ENCODE results near the gene IL27RA. TPM values are rescaled to one million over a fixed set of nuclear protein-coding genes. Genes with fewer than 3 reads are reported as not detected.
"Not testable (repeated sequence)": the region's sequence is repeated elsewhere in the genome, so short reads cannot be mapped to it uniquely, and the experiment has no call there.

Gene IL27RA
- total RNA-seq, 1 experiment from 2014 or later: 2.7 TPM

- no peaks in the 10 kb centered on the region for H3K9me3 Mint-ChIP-seq (ENCODE audit: unreplicated experiment)
- POLR2A ChIA-PET: interaction anchor here (1.5 kb wide), 1 partner anchor 21 kb away, joined by 4 read pairs; no protein-coding TSS in a partner anchor
- H3K36me3 Mint-ChIP-seq (ENCODE audit: insufficient read depth, unreplicated experiment): no peaks in the 10 kb centered on the region
- DNase-seq (ENCODE audit: unreplicated experiment): no peak
- no peak within 1 kb of the TSS for H3K4me3 Mint-ChIP-seq (ENCODE audit: unreplicated experiment)
- BruUV-seq (replicated peaks): no TSS peak
- no peaks in the 10 kb centered on the region for H3K27me3 Mint-ChIP-seq (ENCODE audit: insufficient read depth, unreplicated experiment)
- intact Hi-C loops (cut with micrococcal nuclease): no loop called here
- TF ChIP-seq CTCF (IDR thresholded peaks at IDR 0.05; ENCODE audit: unreplicated experiment): no peak
- H3K27ac Mint-ChIP-seq (ENCODE audit: low read depth, unreplicated experiment): no peak within 1 kb of the TSS
- CTCF ChIA-PET: interaction anchor here (0.6 to 1.2 kb wide), 4 partner anchors 9 to 125 kb away, joined by 3 to 4 read pairs (median 4); no protein-coding TSS in a partner anchor
- H3K4me1 Mint-ChIP-seq (ENCODE audit: insufficient read depth, unreplicated experiment): peaks cover 12% of the 10 kb centered on the region
Measured at GRCh38 chr19:14027856-14028450, 3.6 kb upstream of the IL27RA start, which contains the start of gene RLN3. TSS of gene RLN3 (plus strand) at chr19:14028148. CDS start at chr19:14028205, 57 bp downstream.

- ChIA-PET POLR2A (no interaction called here), CTCF (interaction anchor here (0.5 to 1.0 kb wide), 3 partner anchors 30 to 126 kb away, joined by 3 read pairs; no protein-coding TSS in a partner anchor)
- TF ChIP-seq CTCF (IDR thresholded peaks at IDR 0.05; ENCODE audit: unreplicated experiment): no peak
- no peak overlapping the region for H3K4me3 Mint-ChIP-seq (ENCODE audit: unreplicated experiment)
- peaks cover 12% of the 10 kb centered on the region for H3K4me1 Mint-ChIP-seq (ENCODE audit: insufficient read depth, unreplicated experiment)
- intact Hi-C loops (cut with micrococcal nuclease): no loop called here
- no peak for DNase-seq (ENCODE audit: unreplicated experiment)
- no TSS peak for BruUV-seq (replicated peaks)
- no peak overlapping the region for H3K27ac Mint-ChIP-seq (ENCODE audit: low read depth, unreplicated experiment)
- no peaks in the 10 kb centered on the region for H3K9me3 Mint-ChIP-seq (ENCODE audit: unreplicated experiment)
- H3K36me3 Mint-ChIP-seq (ENCODE audit: insufficient read depth, unreplicated experiment): no peaks in the 10 kb centered on the region
- no peaks in the 10 kb centered on the region for H3K27me3 Mint-ChIP-seq (ENCODE audit: insufficient read depth, unreplicated experiment)
Measured at GRCh38 chr19:14028901-14029300, 2.7 kb upstream of the IL27RA start.

GRCh38 chr19:14030997-14031718 is 404 bp upstream of the IL27RA start:
- no peak for DNase-seq (ENCODE audit: unreplicated experiment)
- Mint-ChIP-seq H3K27ac (ENCODE audit: low read depth, unreplicated experiment) (peak overlapping the region; percentile 19), H3K9me3 (ENCODE audit: unreplicated experiment) (no peaks in the 10 kb centered on the region), H3K4me3 (ENCODE audit: unreplicated experiment) (peak overlapping the region; percentile 81), H3K27me3 (ENCODE audit: insufficient read depth, unreplicated experiment) (no peaks in the 10 kb centered on the region), H3K36me3 (ENCODE audit: insufficient read depth, unreplicated experiment) (no peaks in the 10 kb centered on the region), H3K4me1 (ENCODE audit: insufficient read depth, unreplicated experiment) (peaks cover 12% of the 10 kb centered on the region)
- ChIA-PET POLR2A (interaction anchor here (0.6 to 1.4 kb wide), 6 partner anchors 10 to 106 kb away, joined by 3 to 5 read pairs (median 3); partner anchors contain the start of gene RFX1), CTCF (interaction anchor here (0.6 to 1.7 kb wide), 10 partner anchors 10 to 150 kb away, joined by 3 to 9 read pairs (median 3); a partner anchor contains a TSS)
- BruUV-seq (replicated peaks): no TSS peak
- intact Hi-C loops (cut with micrococcal nuclease): no loop called here
- no peak for TF ChIP-seq CTCF (IDR thresholded peaks at IDR 0.05; ENCODE audit: unreplicated experiment)

- no peaks in the 10 kb centered on the region for H3K27me3 Mint-ChIP-seq (ENCODE audit: insufficient read depth, unreplicated experiment)
- no TSS peak for BruUV-seq (replicated peaks)
Measured at GRCh38 chr19:14033946-14034345, 2.4 kb downstream of the IL27RA start.

GRCh38 chr19:14035159-14035558 is 3.6 kb downstream of the IL27RA start:
- H3K36me3 Mint-ChIP-seq (ENCODE audit: insufficient read depth, unreplicated experiment); intact Hi-C loops (cut with micrococcal nuclease); BruUV-seq (replicated peaks); DNase-seq (ENCODE audit: unreplicated experiment); H3K9me3 Mint-ChIP-seq (ENCODE audit: unreplicated experiment); H3K27me3 Mint-ChIP-seq (ENCODE audit: insufficient read depth, unreplicated experiment); H3K4me3 Mint-ChIP-seq (ENCODE audit: unreplicated experiment); H3K27ac Mint-ChIP-seq (ENCODE audit: low read depth, unreplicated experiment): not testable (repeated sequence)
- H3K4me1 Mint-ChIP-seq (ENCODE audit: insufficient read depth, unreplicated experiment): peaks cover 12% of the 10 kb centered on the region
- ChIA-PET CTCF (interaction anchor here (0.6 to 0.9 kb wide), 2 partner anchors 18 to 437 kb away, joined by 3 to 4 read pairs; no protein-coding TSS in a partner anchor), POLR2A (interaction anchor here (0.6 kb wide), 1 partner anchor 85 kb away, joined by 3 read pairs; no protein-coding TSS in a partner anchor)

More at GRCh38 chr19:14033946-14034345, 2.4 kb downstream of the IL27RA start:
- Mint-ChIP-seq H3K9me3 (ENCODE audit: unreplicated experiment) (no peaks in the 10 kb centered on the region), H3K36me3 (ENCODE audit: insufficient read depth, unreplicated experiment) (peaks cover 6% of the 10 kb centered on the region), H3K4me3 (ENCODE audit: unreplicated experiment) (no peak overlapping the region), H3K4me1 (ENCODE audit: insufficient read depth, unreplicated experiment) (peaks cover 12% of the 10 kb centered on the region), H3K27ac (ENCODE audit: low read depth, unreplicated experiment) (no peak overlapping the region)
- intact Hi-C loops (cut with micrococcal nuclease): no loop called here
- CTCF ChIA-PET: interaction anchor here (0.6 to 1.4 kb wide), 3 partner anchors 9 to 31 kb away, joined by 3 to 4 read pairs (median 3); no protein-coding TSS in a partner anchor
- TF ChIP-seq CTCF (IDR thresholded peaks at IDR 0.05; ENCODE audit: unreplicated experiment): no peak
- POLR2A ChIA-PET: interaction anchor here (0.9 kb wide), 1 partner anchor 27 kb away, joined by 3 read pairs; no protein-coding TSS in a partner anchor
- DNase-seq (ENCODE audit: unreplicated experiment): peak; percentile 28
